SK-N-SH (cell line): ENCODE data around the gene PWWP2B. TPM values are rescaled to one million over a fixed set of nuclear protein-coding genes. Genes with fewer than 3 reads are reported as not detected.

Experiments used
- CTCF ChIA-PET: fragments of 300-600, 350-600 bp; formaldehyde crosslinking; extraction: SDS; loops from one replicate; lab custom pipeline; 2021; lab: Yijun Ruan, JAX
- POLR2A ChIA-PET: fragments of 350-600 bp; sonication (Branson Sonifier 250); formaldehyde crosslinking; extraction: SDS; loops from one replicate; lab custom pipeline; 2020; ENCODE audit warnings: antibody characterized with exemption, inconsistent platforms; lab: Yijun Ruan, JAX
- DNase-seq: peaks from one replicate; pipeline ENCODE4 v3.0.0; 2012
- H2AFZ ChIP-seq: fragments of 200-600 bp; sonication (generic); 2 replicates; pipeline ENCODE4 v1.8.1; 2016; ENCODE audit warnings: antibody characterized with exemption, mild to moderate bottlenecking, low read depth
- H3F3A ChIP-seq: fragments of 200-600 bp; sonication (generic); replicated peaks from 2 replicates; pipeline ENCODE3; 2016; ENCODE audit warnings: antibody characterized with exemption, mild to moderate bottlenecking; ENCODE audit not compliant: insufficient read depth
- H3K27ac ChIP-seq, 2 experiments: fragments of 200-500 bp in 1 of 2; fragments of 200-600 bp in 1 of 2; sonication (Bioruptor generic) in 1 of 2; sonication (generic), shearing (Covaris generic) in 1 of 2; 2 replicates each; pipeline versions ENCODE4 v1.5.1 to v1.6.1; 2014 to 2016; ENCODE audit warnings: low read depth in 2 of 2, inconsistent platforms in 1 of 2, low read length in 1 of 2, mild to moderate bottlenecking in 1 of 2, mixed read lengths in 1 of 2
- H3K27me3 ChIP-seq: fragments of 200-600 bp; sonication (generic), shearing (Covaris generic); 2 replicates; pipeline ENCODE4 v1.6.1; 2016; ENCODE audit warnings: mixed run types; ENCODE audit not compliant: insufficient read depth
- H3K36me3 ChIP-seq, 2 experiments: fragments of 200-500 bp in 1 of 2; fragments of 200-600 bp in 1 of 2; sonication (Bioruptor generic) in 1 of 2; sonication (generic) in 1 of 2; replicated peaks in 1 of 2; 2 replicates each; pipeline versions ENCODE3 to v1.5.1; 2014 to 2016; ENCODE audit warnings: low read length in 1 of 2, mild to moderate bottlenecking in 1 of 2; ENCODE audit not compliant: insufficient read depth in 2 of 2, control insufficient read depth in 1 of 2
- H3K4me1 ChIP-seq, 2 experiments: fragments of 200-500 bp in 1 of 2; fragments of 200-600 bp in 1 of 2; sonication (Bioruptor generic) in 1 of 2; sonication (generic), shearing (Covaris generic) in 1 of 2; 2 replicates each; pipeline versions ENCODE4 v1.5.1 to v1.6.1; 2014 to 2016; ENCODE audit warnings: low read depth in 1 of 2, low read length in 1 of 2, mixed run types in 1 of 2; ENCODE audit not compliant: insufficient read depth in 2 of 2, control insufficient read depth in 1 of 2
- H3K4me2 ChIP-seq: fragments of 200-600 bp; sonication (generic), shearing (Covaris generic); 2 replicates; pipeline ENCODE4 v1.6.1; 2017; ENCODE audit warnings: mixed run types
- H3K4me3 ChIP-seq, 2 experiments: fragments of 200-500 bp in 1 of 2; fragments of 200-600 bp in 1 of 2; sonication (Bioruptor generic) in 1 of 2; sonication (generic), shearing (Covaris generic) in 1 of 2; 2 replicates each; pipeline versions ENCODE4 v1.5.1 to v1.8.1; 2014 to 2016; ENCODE audit warnings: low read depth in 2 of 2, inconsistent platforms in 1 of 2, low read length in 1 of 2, mild to moderate bottlenecking in 1 of 2, mixed read lengths in 1 of 2, moderate library complexity in 1 of 2
- H3K79me2 ChIP-seq: fragments of 200-600 bp; sonication (generic); 2 replicates; pipeline ENCODE4 v1.8.1; 2017; ENCODE audit warnings: mild to moderate bottlenecking; ENCODE audit not compliant: insufficient read depth
- H3K9ac ChIP-seq: fragments of 200-600 bp; sonication (generic); 2 replicates; pipeline ENCODE4 v1.6.1; 2017; ENCODE audit warnings: mixed run types
- H3K9me2 ChIP-seq: fragments of 200-600 bp; sonication (generic); 2 replicates; pipeline ENCODE4 v1.6.1; 2017; ENCODE audit warnings: mixed run types
- H3K9me3 ChIP-seq: fragments of 200-600 bp; sonication (generic); 2 replicates; pipeline ENCODE4 v1.6.1; 2017; ENCODE audit warnings: mixed run types, mild to moderate bottlenecking, moderate library complexity
- H4K20me1 ChIP-seq: fragments of 200-600 bp; sonication (generic); 2 replicates; pipeline ENCODE4 v1.6.1; 2017; ENCODE audit warnings: mild to moderate bottlenecking, mixed run types; ENCODE audit not compliant: insufficient read depth
- CHD2 ChIP-seq: fragments of 150-350 bp; IDR thresholded peaks from 2 replicates; pipeline ENCODE4 v1.6.1; 2018; ENCODE audit warnings: low read length; ENCODE audit not compliant: partially characterized antibody
- CTCF ChIP-seq: fragments of 200-600 bp; sonication (generic); IDR thresholded peaks from 2 replicates; pipeline ENCODE4 v1.6.1; 2017; ENCODE audit warnings: antibody characterized with exemption, mild to moderate bottlenecking, moderate library complexity
- ELF1 ChIP-seq: IDR thresholded peaks from 2 replicates; pipeline ENCODE4 v1.4.0; 2012
- EP300 ChIP-seq, 2 experiments: IDR thresholded peaks; 2 replicates each; pipeline versions ENCODE4 v1.4.0 to v1.6.1; 2012; ENCODE audit warnings: borderline replicate concordance in 1 of 2, low read depth in 1 of 2, low read length in 1 of 2
- GABPA ChIP-seq: IDR thresholded peaks from 2 replicates; pipeline ENCODE4 v1.4.0; 2012; ENCODE audit warnings: low read depth, mild to moderate bottlenecking
- MXI1 ChIP-seq: IDR thresholded peaks from 2 replicates; pipeline ENCODE4 v1.6.1; 2012; ENCODE audit warnings: mild to moderate bottlenecking, low read depth, low read length, improper control_type of control experiment
- NRF1 ChIP-seq: IDR thresholded peaks from 2 replicates; pipeline ENCODE4 v1.6.1; 2012; ENCODE audit warnings: low read depth, mild to moderate bottlenecking, low read length
- RAD21 ChIP-seq: IDR thresholded peaks from 2 replicates; pipeline ENCODE4 v1.6.1; 2012; ENCODE audit warnings: mild to moderate bottlenecking, low read length
- RCOR1 ChIP-seq: fragments of 150-350 bp; IDR thresholded peaks from 2 replicates; pipeline ENCODE4 v1.6.1; 2017; ENCODE audit warnings: antibody characterized with exemption, low read length
- RFX5 ChIP-seq: IDR thresholded peaks from 2 replicates; pipeline ENCODE4 v1.6.1; 2012; ENCODE audit warnings: mild to moderate bottlenecking, improper control_type of control experiment, low read length
- RXRA ChIP-seq: IDR thresholded peaks from 2 replicates; pipeline ENCODE4 v1.4.0; 2012; ENCODE audit warnings: low read depth, mild to moderate bottlenecking, borderline replicate concordance
- SMC3 ChIP-seq: IDR thresholded peaks from 2 replicates; pipeline ENCODE4 v1.6.1; 2012; ENCODE audit warnings: low read depth, low read length, improper control_type of control experiment
- TAF1 ChIP-seq: IDR thresholded peaks from 2 replicates; pipeline ENCODE4 v1.6.1; 2012; ENCODE audit warnings: low read depth, mild to moderate bottlenecking, low read length, moderate library complexity, borderline replicate concordance
- TCF12 ChIP-seq: IDR thresholded peaks from 2 replicates; pipeline ENCODE4 v1.4.0; 2012
- USF1 ChIP-seq: IDR thresholded peaks from 2 replicates; pipeline ENCODE4 v1.4.0; 2012; ENCODE audit warnings: low read depth, borderline replicate concordance
- WGBS: methylation state at CpG from one replicate; pipeline ENCODE4 v1.1.6; 2017; ENCODE audit warnings: low lambda C conversion rate; 5-methylcytosine and 5-hydroxymethylcytosine counted together
- polyA plus RNA-seq, 3 experiments: library from polyadenylated mRNA; depleted of rRNA; stranded (reverse); fragments of >200 nt; gene quantifications; 2 replicates each; pipeline ENCODE4 v1.2.3, GENCODE V29; 2012
- TF ChIP-seq, protein P1 (sequence below): fragments of 150-350 bp; IDR thresholded peaks from 2 replicates; pipeline ENCODE4 v1.6.1; 2016; ENCODE audit warnings: mild to moderate bottlenecking, low read depth, low read length
- TF ChIP-seq, protein P2 (sequence below): IDR thresholded peaks from 2 replicates; pipeline ENCODE4 v1.4.0; 2012; ENCODE audit warnings: low read depth

Gene PWWP2B
- polyA plus RNA-seq, 1 of the 3 experiments (the other 2 are of a cell fraction) = 2.4 TPM

GRCh38 chr10:132408367-132408781 is 11.4 kb downstream of the PWWP2B start:
- CTCF ChIA-PET = no interaction called here
- Histone ChIP-seq H3K4me3 (no peak overlapping the region), H3K4me1 (peaks cover 0 to 21% of the 10 kb centered on the region in 2 experiments; a peak in 1 of 4 replicates), H3F3A (no peaks in the 10 kb centered on the region), H3K9ac (no peak overlapping the region), H3K36me3 (peaks cover 0 to 13% of the 10 kb centered on the region in 2 experiments), H3K9me2 (no peaks in the 10 kb centered on the region)
- no peak for DNase-seq
- TF ChIP-seq RAD21 (no peak), NRF1 (no peak)
- TF ChIP-seq, all 33 proteins: peak for 0
- no peak overlapping the region for H3K4me2 ChIP-seq
- no peaks in the 10 kb centered on the region for H3K9me3 ChIP-seq
- no peak overlapping the region; a peak in 1 of 4 replicates for H3K27ac ChIP-seq
- WGBS = 90% methylated on average over 17 of the region's 20 CpGs
- no peaks in the 10 kb centered on the region for H4K20me1 ChIP-seq
- H3K79me2 ChIP-seq = no peaks in the 10 kb centered on the region
- H2AFZ ChIP-seq = no peak overlapping the region
- H3K27me3 ChIP-seq = no peaks in the 10 kb centered on the region
- POLR2A ChIA-PET = interaction anchor here (0.7 kb wide), 1 partner anchor 11 kb away, joined by 3 read pairs; no protein-coding TSS in a partner anchor

GRCh38 chr10:132408823-132409666 is 12.0 kb downstream of the PWWP2B start:
- no peaks in the 10 kb centered on the region for H3K27me3 ChIP-seq
- POLR2A ChIA-PET = interaction anchor here (0.6 to 0.7 kb wide), 2 partner anchors 10 kb away, joined by 3 read pairs; no protein-coding TSS in a partner anchor
- peaks cover 0 to 13% of the 10 kb centered on the region in 2 experiments for H3K36me3 ChIP-seq
- H4K20me1 ChIP-seq = no peaks in the 10 kb centered on the region
- no peaks in the 10 kb centered on the region for H3K9me2 ChIP-seq
- no peak overlapping the region for H3K9ac ChIP-seq
- no peak overlapping the region for H3K4me2 ChIP-seq
- no peaks in the 10 kb centered on the region for H3F3A ChIP-seq
- TF ChIP-seq USF1 (no peak), CHD2 (no peak), ELF1 (no peak), EP300 (IDR thresholded peaks at IDR 0.05; ENCODE audit: borderline replicate concordance in 1 of 2, low read depth in 1 of 2, low read length in 1 of 2) (no peak), GABPA (no peak), RAD21 (no peak), TCF12 (no peak), TAF1 (no peak), RFX5 (no peak), SMC3 (no peak), RXRA (no peak), CTCF (no peak), NRF1 (no peak), RCOR1 (no peak), MXI1 (no peak)
- TF ChIP-seq, protein P1, sequence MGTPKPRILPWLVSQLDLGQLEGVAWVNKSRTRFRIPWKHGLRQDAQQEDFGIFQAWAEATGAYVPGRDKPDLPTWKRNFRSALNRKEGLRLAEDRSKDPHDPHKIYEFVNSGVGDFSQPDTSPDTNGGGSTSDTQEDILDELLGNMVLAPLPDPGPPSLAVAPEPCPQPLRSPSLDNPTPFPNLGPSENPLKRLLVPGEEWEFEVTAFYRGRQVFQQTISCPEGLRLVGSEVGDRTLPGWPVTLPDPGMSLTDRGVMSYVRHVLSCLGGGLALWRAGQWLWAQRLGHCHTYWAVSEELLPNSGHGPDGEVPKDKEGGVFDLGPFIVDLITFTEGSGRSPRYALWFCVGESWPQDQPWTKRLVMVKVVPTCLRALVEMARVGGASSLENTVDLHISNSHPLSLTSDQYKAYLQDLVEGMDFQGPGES = no peak
- TF ChIP-seq, protein P2, sequence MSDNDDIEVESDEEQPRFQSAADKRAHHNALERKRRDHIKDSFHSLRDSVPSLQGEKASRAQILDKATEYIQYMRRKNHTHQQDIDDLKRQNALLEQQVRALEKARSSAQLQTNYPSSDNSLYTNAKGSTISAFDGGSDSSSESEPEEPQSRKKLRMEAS = no peak
- H2AFZ ChIP-seq = no peak overlapping the region
- no peaks in the 10 kb centered on the region for H3K9me3 ChIP-seq
- H3K4me3 ChIP-seq = no peak overlapping the region
- WGBS = 99% methylated on average over 11 of the region's 27 CpGs
- CTCF ChIA-PET = interaction anchor here (1.0 to 1.2 kb wide), 2 partner anchors 10 to 18 kb away, joined by 3 to 6 read pairs; no protein-coding TSS in a partner anchor
- H3K79me2 ChIP-seq = no peaks in the 10 kb centered on the region
- H3K27ac ChIP-seq = no peak overlapping the region; a peak in 1 of 4 replicates
- no peak for DNase-seq
- peaks cover 0 to 21% of the 10 kb centered on the region in 2 experiments; a peak in 1 of 4 replicates for H3K4me1 ChIP-seq
